Activated CD8-positive, alpha-beta T cell treated with anti-CD3 and anti-CD28 coated beads for 36 hours (primary cell): Measurements from ENCODE around the gene WBP2. TPM values are rescaled to one million over a fixed set of nuclear protein-coding genes. Genes with fewer than 3 reads are reported as not detected.
A peak's percentile ranks its signal among the peaks of the same experiment; 100 is the strongest.

Experiments used
- ATAC-seq: fragments of 200-7000 bp; cut with Tn5 transposase; one replicate; pipeline ENCODE4 v1.10.0; 2021; ENCODE audit warnings: mild to moderate bottlenecking, moderate library complexity
- CTCF ChIA-PET: fragments of 350-600 bp; sonication (Branson Sonifier 250); formaldehyde crosslinking; loops from one replicate; lab custom pipeline; 2021; ENCODE audit warnings: antibody characterized with exemption; lab: Charles Lee
- POLR2A ChIA-PET: fragments of 350-600 bp; sonication (Branson Sonifier 250); formaldehyde crosslinking; loops from one replicate; lab custom pipeline; 2021; ENCODE audit warnings: antibody characterized with exemption; lab: Charles Lee
- DNase-seq: peaks from one replicate; pipeline ENCODE4 v3.0.0-alpha.2; 2020
- H3K27ac Mint-ChIP-seq: one replicate; pipeline ENCODE4 v1.8.0; 2021; ENCODE audit warnings: mild to moderate bottlenecking, mixed read lengths
- H3K27me3 Mint-ChIP-seq: one replicate; pipeline ENCODE4 v1.8.0; 2021; ENCODE audit warnings: mixed read lengths
- H3K36me3 Mint-ChIP-seq: one replicate; pipeline ENCODE4 v1.8.0; 2021; ENCODE audit warnings: low read depth, mixed read lengths
- H3K4me1 Mint-ChIP-seq: one replicate; pipeline ENCODE4 v1.8.0; 2021; ENCODE audit warnings: low read depth, mixed read lengths
- H3K4me3 Mint-ChIP-seq: one replicate; pipeline ENCODE4 v1.8.0; 2021; ENCODE audit warnings: mild to moderate bottlenecking, moderate library complexity, mixed read lengths
- H3K9me3 Mint-ChIP-seq: one replicate; pipeline ENCODE4 v1.8.0; 2021; ENCODE audit warnings: mixed read lengths
- CTCF ChIP-seq: fragments of 200-600 bp; IDR thresholded peaks from one replicate; pipeline ENCODE4 v1.8.0; 2022; ENCODE audit warnings: antibody characterized with exemption, mild to moderate bottlenecking
- intact Hi-C: fragments of 100-400 bp; cut with micrococcal nuclease; formaldehyde crosslinking; loops from one replicate; pipeline ENCODE4 v1.10.0; 2022
- total RNA-seq, 2 experiments: library from RNA; stranded (reverse); gene quantifications; one replicate each; pipeline ENCODE4 v1.2.3, GENCODE V29; 2021

Gene WBP2
- total RNA-seq, 2 experiments from 2014 or later = 54.4 to 58.5 TPM

GRCh38 chr17:75834928-75835653 is 20.0 kb downstream of the WBP2 start:
- intact Hi-C loops = no loop called here
- no peak overlapping the region for H3K4me3 Mint-ChIP-seq
- H3K27ac Mint-ChIP-seq = peak overlapping the region; percentile 73
- no peaks in the 10 kb centered on the region for H3K27me3 Mint-ChIP-seq
- H3K36me3 Mint-ChIP-seq = peaks cover 45% of the 10 kb centered on the region
- ATAC-seq = no peak
- CTCF ChIA-PET = interaction anchor here (2.1 to 13.1 kb wide), 2 partner anchors 12 to 82 kb away, joined by 9 to 105 read pairs; partner anchors contain the start of gene UNC13D
- no peak for DNase-seq
- POLR2A ChIA-PET = interaction anchor here (1.3 to 2.1 kb wide), 4 partner anchors 8 to 21 kb away, joined by 4 to 7 read pairs (median 4); partner anchors contain the start of gene UNC13D
- H3K4me1 Mint-ChIP-seq = peaks cover 36% of the 10 kb centered on the region
- no peak for TF ChIP-seq CTCF
- H3K9me3 Mint-ChIP-seq = no peaks in the 10 kb centered on the region

- DNase-seq (no peak), ATAC-seq (no peak)
- no peaks in the 10 kb centered on the region for H3K27me3 Mint-ChIP-seq
- peak overlapping the region; percentile 97 for H3K27ac Mint-ChIP-seq
- no peak for TF ChIP-seq CTCF
- intact Hi-C loops = no loop called here
- H3K9me3 Mint-ChIP-seq = no peaks in the 10 kb centered on the region
- POLR2A ChIA-PET = interaction anchor here (1.3 to 2.7 kb wide), 5 partner anchors 9 to 56 kb away, joined by 4 to 7 read pairs (median 5); partner anchors contain the start of gene UNC13D
- no peak overlapping the region for H3K4me3 Mint-ChIP-seq
- CTCF ChIA-PET = interaction anchor here (1.2 to 13.1 kb wide), 5 partner anchors 12 to 202 kb away, joined by 3 to 105 read pairs (median 9); partner anchors contain the start of genes SMIM5, UNC13D and WBP2
- peaks cover 33% of the 10 kb centered on the region for H3K4me1 Mint-ChIP-seq
- peaks cover 46% of the 10 kb centered on the region for H3K36me3 Mint-ChIP-seq
Measured at GRCh38 chr17:75834279-75834920, 20.7 kb downstream of the WBP2 start.

GRCh38 chr17:75832652-75833400 is 22.3 kb downstream of the WBP2 start:
- Mint-ChIP-seq H3K36me3 (peaks cover 41% of the 10 kb centered on the region), H3K27me3 (no peaks in the 10 kb centered on the region), H3K27ac (peak overlapping the region; percentile 97), H3K4me1 (peaks cover 39% of the 10 kb centered on the region), H3K4me3 (peak overlapping the region; percentile 61), H3K9me3 (no peaks in the 10 kb centered on the region)
- ChIA-PET POLR2A (interaction anchor here (0.7 to 4.0 kb wide), 13 partner anchors 8 to 79 kb away, joined by 3 to 26 read pairs (median 4); partner anchors contain the start of genes UNC13D, UNK and WBP2), CTCF (interaction anchor here (1.7 to 13.1 kb wide), 7 partner anchors 9 to 79 kb away, joined by 3 to 105 read pairs (median 7); partner anchors contain the start of genes UNC13D and WBP2)
- intact Hi-C loops = no loop called here
- TF ChIP-seq CTCF = no peak
- DNase-seq = peak; percentile 58
- peak; percentile 50 for ATAC-seq

- peak overlapping the region; percentile 97 for H3K27ac Mint-ChIP-seq
- H3K36me3 Mint-ChIP-seq = peaks cover 39% of the 10 kb centered on the region
- intact Hi-C loops = no loop called here
- ATAC-seq (peak; percentile 72), DNase-seq (peak; percentile 85)
- POLR2A ChIA-PET = interaction anchor here (0.7 to 4.0 kb wide), 10 partner anchors 8 to 78 kb away, joined by 4 to 26 read pairs (median 5); partner anchors contain the start of genes UNC13D and UNK
- no peak for TF ChIP-seq CTCF
- peaks cover 39% of the 10 kb centered on the region for H3K4me1 Mint-ChIP-seq
- no peaks in the 10 kb centered on the region for H3K27me3 Mint-ChIP-seq
- H3K9me3 Mint-ChIP-seq = no peaks in the 10 kb centered on the region
- peak overlapping the region; percentile 61 for H3K4me3 Mint-ChIP-seq
- CTCF ChIA-PET = interaction anchor here (1.7 to 13.1 kb wide), 6 partner anchors 9 to 33 kb away, joined by 3 to 105 read pairs (median 6); partner anchors contain the start of genes UNC13D and WBP2
Measured at GRCh38 chr17:75832164-75832651, 22.9 kb downstream of the WBP2 start.
